ENCODE measurements around the gene TEX30.

The TEX30 gene

GRCh38 chr13:102771298-102772041 lies 2.1 kb downstream of the TEX30 start:
- H3K9ac ChIP-seq (ENCODE audit: low read length): no peak overlapping the region
- H2AFZ ChIP-seq (ENCODE audit: low read length): no peak overlapping the region
- 0 out of 2 replicates have a peak, but pooled peaks cover 3% of the 10 kb centered on the region for H3F3A ChIP-seq (ENCODE audit: insufficient read depth, low read length)
- peaks cover 32% of the 10 kb centered on the region for H3K79me2 ChIP-seq (ENCODE audit: low read length)
- no peak overlapping the region for H3K4me3 ChIP-seq (ENCODE audit: low read length)
- no peaks in the 10 kb centered on the region for H3K27me3 ChIP-seq (replicated peaks; ENCODE audit: insufficient read depth, low read length)
- no peak overlapping the region for H3K4me2 ChIP-seq (ENCODE audit: low read depth, low read length)
- no peaks in the 10 kb centered on the region for H3K36me3 ChIP-seq (replicated peaks; ENCODE audit: insufficient read depth, low read length)
- H4K20me1 ChIP-seq (ENCODE audit: insufficient read depth, low read length): no peaks in the 10 kb centered on the region
- DNase-seq: no peak
- TF ChIP-seq EZH2 (optimal IDR thresholded peaks at IDR 0.05; ENCODE audit: low read depth, low read length): no peak
- no peak for TF ChIP-seq EZH2phosphoT487 (IDR thresholded peaks at IDR 0.05; ENCODE audit: low read length)
- no peak for TF ChIP-seq CTCF (IDR thresholded peaks at IDR 0.05; ENCODE audit: low read length)
- no peak overlapping the region for H3K27ac ChIP-seq (ENCODE audit: low read length)
- H3K9me3 ChIP-seq (replicated peaks; ENCODE audit: insufficient read depth, low read length): no peaks in the 10 kb centered on the region
- peaks cover 12% of the 10 kb centered on the region for H3K4me1 ChIP-seq (ENCODE audit: low read length)
- H3K9me2 ChIP-seq (replicated peaks; ENCODE audit: insufficient read depth, low read length): no peaks in the 10 kb centered on the region

GRCh38 chr13:102770435-102770834 lies 3.2 kb downstream of the TEX30 start:
- Histone ChIP-seq H3K4me1 (ENCODE audit: low read length) (peaks cover 12% of the 10 kb centered on the region), H3K79me2 (ENCODE audit: low read length) (peaks cover 32% of the 10 kb centered on the region), H3K4me3 (ENCODE audit: low read length) (no peak overlapping the region), H3K36me3 (replicated peaks; ENCODE audit: insufficient read depth, low read length) (no peaks in the 10 kb centered on the region), H3K9me2 (replicated peaks; ENCODE audit: insufficient read depth, low read length) (no peaks in the 10 kb centered on the region), H3K9ac (ENCODE audit: low read length) (no peak overlapping the region), H4K20me1 (ENCODE audit: insufficient read depth, low read length) (no peaks in the 10 kb centered on the region), H3K4me2 (ENCODE audit: low read depth, low read length) (no peak overlapping the region), H3K9me3 (replicated peaks; ENCODE audit: insufficient read depth, low read length) (no peaks in the 10 kb centered on the region), H3K27me3 (replicated peaks; ENCODE audit: insufficient read depth, low read length) (no peaks in the 10 kb centered on the region), H3K27ac (ENCODE audit: low read length) (no peak overlapping the region), H2AFZ (ENCODE audit: low read length) (no peak overlapping the region), H3F3A (ENCODE audit: insufficient read depth, low read length) (0 out of 2 replicates have a peak, but pooled peaks cover 3% of the 10 kb centered on the region)
- TF ChIP-seq EZH2phosphoT487 (IDR thresholded peaks at IDR 0.05; ENCODE audit: low read length) (no peak), EZH2 (optimal IDR thresholded peaks at IDR 0.05; ENCODE audit: low read depth, low read length) (no peak), CTCF (IDR thresholded peaks at IDR 0.05; ENCODE audit: low read length) (no peak)
- no peak for DNase-seq

GRCh38 chr13:102769679-102770078 lies 3.9 kb downstream of the TEX30 start:
- Histone ChIP-seq H3K79me2 (ENCODE audit: low read length) (peaks cover 32% of the 10 kb centered on the region), H3K4me2 (ENCODE audit: low read depth, low read length) (no peak overlapping the region), H3K4me1 (ENCODE audit: low read length) (peaks cover 12% of the 10 kb centered on the region), H3K27ac (ENCODE audit: low read length) (no peak overlapping the region), H3K36me3 (replicated peaks; ENCODE audit: insufficient read depth, low read length) (no peaks in the 10 kb centered on the region), H3K27me3 (replicated peaks; ENCODE audit: insufficient read depth, low read length) (no peaks in the 10 kb centered on the region), H3F3A (ENCODE audit: insufficient read depth, low read length) (0 out of 2 replicates have a peak, but pooled peaks cover 3% of the 10 kb centered on the region), H4K20me1 (ENCODE audit: insufficient read depth, low read length) (no peaks in the 10 kb centered on the region), H3K9ac (ENCODE audit: low read length) (no peak overlapping the region), H3K9me3 (replicated peaks; ENCODE audit: insufficient read depth, low read length) (no peaks in the 10 kb centered on the region), H3K4me3 (ENCODE audit: low read length) (no peak overlapping the region), H3K9me2 (replicated peaks; ENCODE audit: insufficient read depth, low read length) (no peaks in the 10 kb centered on the region), H2AFZ (ENCODE audit: low read length) (no peak overlapping the region)
- TF ChIP-seq EZH2phosphoT487 (IDR thresholded peaks at IDR 0.05; ENCODE audit: low read length): no peak
- no peak for DNase-seq

- Histone ChIP-seq H3K9me3 (replicated peaks; ENCODE audit: insufficient read depth, low read length) (no peaks in the 10 kb centered on the region), H3K9me2 (replicated peaks; ENCODE audit: insufficient read depth, low read length) (no peaks in the 10 kb centered on the region), H3K79me2 (ENCODE audit: low read length) (peaks cover 32% of the 10 kb centered on the region), H3F3A (ENCODE audit: insufficient read depth, low read length) (peaks cover 3% of the 10 kb centered on the region; the same call in 1 of the 2 replicates), H3K27ac (ENCODE audit: low read length) (no peak overlapping the region), H4K20me1 (ENCODE audit: insufficient read depth, low read length) (no peaks in the 10 kb centered on the region), H3K36me3 (replicated peaks; ENCODE audit: insufficient read depth, low read length) (no peaks in the 10 kb centered on the region), H2AFZ (ENCODE audit: low read length) (no peak overlapping the region), H3K27me3 (replicated peaks; ENCODE audit: insufficient read depth, low read length) (no peaks in the 10 kb centered on the region), H3K9ac (ENCODE audit: low read length) (no peak overlapping the region), H3K4me1 (ENCODE audit: low read length) (peaks cover 12% of the 10 kb centered on the region), H3K4me3 (ENCODE audit: low read length) (no peak overlapping the region), H3K4me2 (ENCODE audit: low read depth, low read length) (no peak overlapping the region)
- no peak for DNase-seq
- TF ChIP-seq EZH2phosphoT487 (IDR thresholded peaks at IDR 0.05; ENCODE audit: low read length) (no peak), CTCF (IDR thresholded peaks at IDR 0.05; ENCODE audit: low read length) (no peak), EZH2 (optimal IDR thresholded peaks at IDR 0.05; ENCODE audit: low read depth, low read length) (no peak)
These were observed 4.7 kb downstream of the TEX30 start for GRCh38 chr13:102768909-102769308.

All from MM.1S (cell line).